GM18873 (cell line): ENCODE results near the gene TRIM37.
"Not testable (repeated sequence)": the region's sequence is repeated elsewhere in the genome, so short reads cannot be mapped to it uniquely, and the experiment has no call there.

Experiments
- ATAC-seq: cut with Tn5 transposase; IDR thresholded peaks from one replicate; pipeline ENCODE4 v1.9.1; 2021; ENCODE audit warnings: mild to moderate bottlenecking, moderate library complexity, moderate number of reproducible peaks; ENCODE audit not compliant: unreplicated experiment, low FRiP score

The TRIM37 gene

GRCh38 chr17:59106463-59107305, at the start of gene TRIM37:
Gene TRIM37, minus strand, starts transcription at chr17:59106880. Its CDS starts 419 bp downstream, at chr17:59106461.
- ATAC-seq = peak; percentile 82

- ATAC-seq = peak; percentile 88
Measured at GRCh38 chr17:59155439-59156177, 48.9 kb upstream of the TRIM37 start, which contains the start of gene PRR11. Gene PRR11, plus strand, starts transcription at chr17:59155746. Its CDS starts 14,007 bp downstream, at chr17:59169753.

- ATAC-seq = peak; percentile 84
Measured at GRCh38 chr17:59154721-59155438, 48.2 kb upstream of the TRIM37 start, which contains the start of gene SKA2. Gene SKA2, minus strand, starts transcription at chr17:59155186. Its CDS starts 23 bp downstream, at chr17:59155163.

GRCh38 chr17:59154292-59154720, 47.6 kb upstream of the TRIM37 start:
- ATAC-seq = no peak

GRCh38 chr17:59152925-59153324, 46.2 kb upstream of the TRIM37 start:
- ATAC-seq = no peak

GRCh38 chr17:59151591-59151990, 44.9 kb upstream of the TRIM37 start:
- no peak for ATAC-seq

- ATAC-seq = no peak
Measured at GRCh38 chr17:59151006-59151405, 44.3 kb upstream of the TRIM37 start.

GRCh38 chr17:59149841-59150511, 43.3 kb upstream of the TRIM37 start:
- ATAC-seq = no peak

- no peak for ATAC-seq
Measured at GRCh38 chr17:59149051-59149450, 42.4 kb upstream of the TRIM37 start.

- ATAC-seq = no peak
Measured at GRCh38 chr17:59145571-59146096, 39.0 kb upstream of the TRIM37 start.

- no peak for ATAC-seq
Measured at GRCh38 chr17:59141860-59142259, 35.2 kb upstream of the TRIM37 start.

- ATAC-seq = no peak
Measured at GRCh38 chr17:59139939-59140338, 33.3 kb upstream of the TRIM37 start.

GRCh38 chr17:59138339-59138738, 31.7 kb upstream of the TRIM37 start:
- not testable (repeated sequence) for ATAC-seq

- no peak for ATAC-seq
Measured at GRCh38 chr17:59131131-59131530, 24.5 kb upstream of the TRIM37 start.

- ATAC-seq = no peak
Measured at GRCh38 chr17:59129814-59130213, 23.1 kb upstream of the TRIM37 start.

GRCh38 chr17:59126809-59127417, 20.2 kb upstream of the TRIM37 start:
- no peak for ATAC-seq

- no peak for ATAC-seq
Measured at GRCh38 chr17:59124665-59125064, 18.0 kb upstream of the TRIM37 start.

- ATAC-seq = no peak
Measured at GRCh38 chr17:59121901-59122480, 15.3 kb upstream of the TRIM37 start.

GRCh38 chr17:59115474-59115873, 8.8 kb upstream of the TRIM37 start:
- ATAC-seq = no peak
